Erythroblast (primary cell): ENCODE measurements around the gene RAG1.

Source experiments
- DNase-seq, 2 experiments: peaks; one replicate each; lab custom pipeline; 2025; lab: John Stamatoyannopoulos, UW
- GATA1 ChIP-seq: IDR thresholded peaks from 2 replicates; pipeline ENCODE4 v1.6.1; 2011; ENCODE audit warnings: low read depth, mild to moderate bottlenecking, control low read depth, low read length, moderate library complexity
- POLR2A ChIP-seq: IDR thresholded peaks from 2 replicates; pipeline ENCODE4 v1.6.1; 2011; ENCODE audit warnings: mild to moderate bottlenecking, low read length

RAG1 gene

DNA sequence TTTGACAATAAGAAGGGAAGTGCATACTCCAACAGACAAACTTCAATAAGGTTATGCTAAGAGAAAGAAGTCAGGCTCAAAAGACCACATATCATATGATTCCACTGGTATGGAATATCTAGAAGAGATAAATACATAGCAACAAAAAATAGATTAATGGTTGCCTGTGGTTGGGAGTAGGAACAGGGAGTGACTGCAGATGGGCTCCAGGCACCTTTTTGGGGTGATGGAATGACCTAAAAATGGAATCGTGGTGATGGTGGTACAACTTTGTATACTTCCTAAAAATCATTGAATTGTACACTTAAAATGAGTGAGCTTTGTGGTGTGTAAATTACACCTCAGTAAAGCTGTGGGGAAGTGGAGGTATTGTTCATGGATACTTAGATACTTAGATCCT, 59.2 kb downstream of the RAG1 start:
- TF ChIP-seq GATA1 (no peak), POLR2A (no peak)

DNA sequence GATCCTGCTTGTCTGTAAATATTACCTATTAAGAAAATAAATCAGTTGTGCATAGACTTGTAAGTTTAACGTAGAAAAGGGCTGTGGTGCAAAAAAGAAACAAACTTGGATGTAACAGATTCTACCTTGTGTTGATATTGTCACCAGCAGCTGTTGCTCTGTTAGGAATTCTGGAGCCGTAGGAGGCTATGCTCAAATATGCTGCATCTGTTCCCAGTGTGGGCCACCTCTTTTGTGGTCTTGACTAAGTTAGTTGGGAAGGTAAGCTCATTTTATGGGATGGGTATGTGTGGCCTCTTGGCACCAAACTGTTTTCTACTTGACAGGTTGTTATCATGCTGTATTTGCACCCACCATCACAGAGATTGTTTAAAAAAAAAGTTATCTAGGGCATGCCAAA, 59.7 kb downstream of the RAG1 start:
- TF ChIP-seq GATA1 (no peak), POLR2A (no peak)
- DNase-seq = peak in 1 of 2 experiments; percentile 8

More for the DNA sequence above, 59.2 kb downstream of the RAG1 start:
- no peak for DNase-seq

DNA sequence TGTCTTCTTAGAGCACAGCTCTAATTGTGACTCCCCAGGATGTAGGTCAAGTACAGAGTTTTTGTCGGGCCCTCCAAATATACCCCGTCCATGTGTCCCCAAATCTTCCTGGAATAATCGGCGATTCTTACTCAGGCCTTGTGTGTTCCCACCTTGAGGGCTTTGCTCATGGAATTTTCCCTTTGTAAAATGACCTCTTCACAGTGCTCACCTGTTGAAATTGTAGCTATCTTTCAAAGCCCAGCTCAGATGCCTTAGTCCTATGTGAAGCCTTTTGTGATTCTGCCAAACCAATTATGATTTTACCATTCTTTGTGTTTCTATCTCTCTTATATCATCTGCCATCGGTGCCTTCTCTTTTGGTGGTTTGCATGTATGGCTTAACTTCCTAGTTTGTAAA, 60.3 kb downstream of the RAG1 start:
- no peak for DNase-seq
- TF ChIP-seq POLR2A (no peak), GATA1 (no peak)

DNA sequence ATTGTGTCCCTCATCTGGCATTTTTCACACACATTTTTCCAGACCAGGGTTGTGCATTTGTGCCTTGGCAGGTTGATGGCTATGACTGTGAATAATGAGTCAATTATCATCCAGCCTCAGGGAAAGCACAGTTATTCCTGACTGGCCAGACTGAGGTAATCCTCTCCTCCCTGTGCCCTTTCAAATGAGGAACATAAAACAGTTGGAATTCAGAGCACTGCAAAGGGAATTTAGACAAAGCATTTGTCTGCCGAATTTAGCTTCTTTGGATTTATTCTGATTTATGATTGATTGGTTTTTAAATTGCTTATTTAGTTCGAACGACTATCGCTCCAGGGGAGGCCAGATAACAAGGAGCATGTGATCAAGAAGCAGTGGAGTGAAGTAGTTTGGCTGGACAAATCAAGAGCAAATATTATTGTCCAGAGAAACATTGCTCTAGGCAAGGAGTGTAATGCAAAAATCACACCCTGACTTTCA, 61.0 kb downstream of the RAG1 start:
- no peak for DNase-seq
- no peak for TF ChIP-seq GATA1
- no peak for TF ChIP-seq POLR2A
